ENCODE results near the gene NKIRAS1. TPM values are rescaled to one million over a fixed set of nuclear protein-coding genes. Genes with fewer than 3 reads are reported as not detected.

Gene NKIRAS1
- total RNA-seq, 1 experiment from 2014 or later, result 12.0 TPM

GRCh38 chr3:23938688-23939087, 21.9 kb upstream of the NKIRAS1 start:
- Histone ChIP-seq H3K9ac (ENCODE audit: low read length) (no peak overlapping the region), H3K4me1 (ENCODE audit: control insufficient read depth in 1 of 2, insufficient read depth in 2 of 2, low read length in 2 of 2) (no peaks in the 10 kb centered on the region; a peak in 1 of 4 replicates), H3K36me3 (ENCODE audit: control insufficient read depth in 1 of 2, insufficient read depth in 2 of 2, low read length in 2 of 2) (no peaks in the 10 kb centered on the region), H3K27me3 (ENCODE audit: insufficient read depth, low read length) (no peaks in the 10 kb centered on the region), H3K79me2 (ENCODE audit: insufficient read depth, low read length) (no peaks in the 10 kb centered on the region), H3K4me2 (ENCODE audit: low read length) (no peak overlapping the region), H3K4me3 (replicated peaks in 1 of 2; ENCODE audit: low read depth in 1 of 2, low read length in 2 of 2) (no peak overlapping the region), H3K27ac (ENCODE audit: low read depth, low read length) (no peak overlapping the region), H2AFZ (ENCODE audit: low read depth, low read length, poor library complexity, severe bottlenecking) (no peak overlapping the region), H3K9me3 (ENCODE audit: control insufficient read depth in 1 of 2, insufficient read depth in 1 of 2, low read depth in 1 of 2, low read length in 2 of 2) (no peaks in the 10 kb centered on the region), H4K20me1 (ENCODE audit: insufficient read depth) (no peaks in the 10 kb centered on the region), H3K9me2 (ENCODE audit: insufficient read depth) (no peaks in the 10 kb centered on the region)
- ChIA-PET CTCF (no interaction called here), RAD21 (ENCODE audit: low non-redundant PET in 1 of 2, low total read pairs in 2 of 2, uncharacterized antibody in 2 of 2, unreplicated experiment in 2 of 2) (no interaction called here), POLR2A (no interaction called here)
- intact Hi-C loops (cut with micrococcal nuclease), result no loop called here
- no peak for DNase-seq (ENCODE audit: low read depth, low spot score)
- BruUV-seq (replicated peaks), result no TSS peak
- TF ChIP-seq YY1 (IDR thresholded peaks at IDR 0.05; ENCODE audit: extremely low read depth, insufficient replicate concordance, low read depth, low read length) (no peak), SIN3A (IDR thresholded peaks at IDR 0.05; ENCODE audit: low read depth) (no peak), SP1 (IDR thresholded peaks at IDR 0.05; ENCODE audit: low read depth) (no peak), TCF7L2 (IDR thresholded peaks at IDR 0.05; ENCODE audit: borderline replicate concordance, extremely low read depth, insufficient read depth, insufficient read length) (no peak), CTCF (IDR thresholded peaks at IDR 0.05 in 2 of 3, conservative IDR thresholded peaks at IDR 0.05 in 1 of 3; ENCODE audit: borderline replicate concordance in 1 of 3, insufficient read depth in 1 of 3, low read depth in 2 of 3, low read length in 2 of 3) (no peak), ZBTB33 (IDR thresholded peaks at IDR 0.05; ENCODE audit: extremely low read depth, insufficient replicate concordance, low read length) (no peak), EZH2 (IDR thresholded peaks at IDR 0.05) (no peak), ZFX (IDR thresholded peaks at IDR 0.05) (no peak), ZNF274 (IDR thresholded peaks at IDR 0.05; ENCODE audit: low read depth, low read length) (no peak), CEBPB (IDR thresholded peaks at IDR 0.05; ENCODE audit: low read depth) (no peak), FOSL1 (IDR thresholded peaks at IDR 0.05; ENCODE audit: low read depth) (no peak)
- no peak for ATAC-seq

All from HCT116 (cell line).